Measurements from ENCODE around the gene SLC7A5.

- TF ChIP-seq CTCF (IDR thresholded peaks at IDR 0.05 in 4 of 5, conservative IDR thresholded peaks at IDR 0.05 in 1 of 5) (no peak), POLR2A (IDR thresholded peaks at IDR 0.05) (no peak)
Measured at GRCh38 chr16:87789437-87790291, 79.6 kb downstream of the SLC7A5 start.
